ENCODE results near the gene BEND5. TPM values are rescaled to one million over a fixed set of nuclear protein-coding genes. Genes with fewer than 3 reads are reported as not detected.
A peak's percentile ranks its signal among the peaks of the same experiment; 100 is the strongest.

Gene BEND5, protein sequence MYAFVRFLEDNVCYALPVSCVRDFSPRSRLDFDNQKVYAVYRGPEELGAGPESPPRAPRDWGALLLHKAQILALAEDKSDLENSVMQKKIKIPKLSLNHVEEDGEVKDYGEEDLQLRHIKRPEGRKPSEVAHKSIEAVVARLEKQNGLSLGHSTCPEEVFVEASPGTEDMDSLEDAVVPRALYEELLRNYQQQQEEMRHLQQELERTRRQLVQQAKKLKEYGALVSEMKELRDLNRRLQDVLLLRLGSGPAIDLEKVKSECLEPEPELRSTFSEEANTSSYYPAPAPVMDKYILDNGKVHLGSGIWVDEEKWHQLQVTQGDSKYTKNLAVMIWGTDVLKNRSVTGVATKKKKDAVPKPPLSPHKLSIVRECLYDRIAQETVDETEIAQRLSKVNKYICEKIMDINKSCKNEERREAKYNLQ
- total RNA-seq (1 to 10 TPM; 3.0 to 5.4 (median 4.3) TPM), polyA plus RNA-seq (1 to 10 TPM; 1.2 to 9.1 TPM)
- long read RNA-seq, donor 1, partial matches to known transcripts = 3 of 4 reads
- long read RNA-seq, donor 1, other reads (novel, unspliced or antisense) = 0 of 4 reads
- long read RNA-seq, donor 2, partial matches to known transcripts = 4 of 9 reads
- long read RNA-seq, donor 2, other reads (novel, unspliced or antisense) = 1 of 9 reads
- long read RNA-seq, donor 3, partial matches to known transcripts = 0 of 8 reads
- long read RNA-seq, donor 3, other reads (novel, unspliced or antisense) = 3 of 8 reads

GRCh38 chr1:48776393-48777218, at the start of gene BEND5:
BEND5 (minus strand) TSS chr1:48776891; CDS start chr1:48776831, 60 bp downstream.
- ATAC-seq = peak; percentile 75 to 92 (median 84)
- Histone ChIP-seq H3K9me3 (no peaks in the 10 kb centered on the region), H3K27ac (peak within 1 kb of the TSS; percentile 4 to 90 (median 78)), H3K36me3 (peaks cover 0 to 18% (median 0%) of the 10 kb centered on the region in 9 donors), H3K27me3 (peaks cover 0 to 10% (median 0%) of the 10 kb centered on the region in 7 donors), H3K4me3 (peak within 1 kb of the TSS; percentile 61 to 94 (median 82)), H3K4me1 (peaks cover 0 to 27% (median 15%) of the 10 kb centered on the region in 9 donors)
- DNase-seq = peak; percentile 53 to 59
- TF ChIP-seq, protein P1, sequence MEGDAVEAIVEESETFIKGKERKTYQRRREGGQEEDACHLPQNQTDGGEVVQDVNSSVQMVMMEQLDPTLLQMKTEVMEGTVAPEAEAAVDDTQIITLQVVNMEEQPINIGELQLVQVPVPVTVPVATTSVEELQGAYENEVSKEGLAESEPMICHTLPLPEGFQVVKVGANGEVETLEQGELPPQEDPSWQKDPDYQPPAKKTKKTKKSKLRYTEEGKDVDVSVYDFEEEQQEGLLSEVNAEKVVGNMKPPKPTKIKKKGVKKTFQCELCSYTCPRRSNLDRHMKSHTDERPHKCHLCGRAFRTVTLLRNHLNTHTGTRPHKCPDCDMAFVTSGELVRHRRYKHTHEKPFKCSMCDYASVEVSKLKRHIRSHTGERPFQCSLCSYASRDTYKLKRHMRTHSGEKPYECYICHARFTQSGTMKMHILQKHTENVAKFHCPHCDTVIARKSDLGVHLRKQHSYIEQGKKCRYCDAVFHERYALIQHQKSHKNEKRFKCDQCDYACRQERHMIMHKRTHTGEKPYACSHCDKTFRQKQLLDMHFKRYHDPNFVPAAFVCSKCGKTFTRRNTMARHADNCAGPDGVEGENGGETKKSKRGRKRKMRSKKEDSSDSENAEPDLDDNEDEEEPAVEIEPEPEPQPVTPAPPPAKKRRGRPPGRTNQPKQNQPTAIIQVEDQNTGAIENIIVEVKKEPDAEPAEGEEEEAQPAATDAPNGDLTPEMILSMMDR (IDR thresholded peaks at IDR 0.05) = no peak
- WGBS, 2 donors = 1% methylated on average over 53 to 73 of the region's 73 CpGs
- intact Hi-C loops (cut with DNase I) = no loop called here

- no peak overlapping the region for H3K27ac ChIP-seq
- peak in 3 of 8 donors; percentile 41 to 88 (median 53) for ATAC-seq
- peaks cover 0 to 19% (median 0%) of the 10 kb centered on the region in 7 donors for H3K27me3 ChIP-seq
- H3K9me3 ChIP-seq = no peaks in the 10 kb centered on the region
- H3K4me1 ChIP-seq = no peaks in the 10 kb centered on the region
- intact Hi-C loops (cut with DNase I) = no loop called here
- no peaks in the 10 kb centered on the region for H3K36me3 ChIP-seq
- TF ChIP-seq, protein P1 (IDR thresholded peaks at IDR 0.05) = no peak
- H3K4me3 ChIP-seq = no peak overlapping the region
- DNase-seq = peak in 1 of 2 donors; percentile 13
Measured at GRCh38 chr1:48823168-48823567, 46.5 kb upstream of the BEND5 start.

DNA sequence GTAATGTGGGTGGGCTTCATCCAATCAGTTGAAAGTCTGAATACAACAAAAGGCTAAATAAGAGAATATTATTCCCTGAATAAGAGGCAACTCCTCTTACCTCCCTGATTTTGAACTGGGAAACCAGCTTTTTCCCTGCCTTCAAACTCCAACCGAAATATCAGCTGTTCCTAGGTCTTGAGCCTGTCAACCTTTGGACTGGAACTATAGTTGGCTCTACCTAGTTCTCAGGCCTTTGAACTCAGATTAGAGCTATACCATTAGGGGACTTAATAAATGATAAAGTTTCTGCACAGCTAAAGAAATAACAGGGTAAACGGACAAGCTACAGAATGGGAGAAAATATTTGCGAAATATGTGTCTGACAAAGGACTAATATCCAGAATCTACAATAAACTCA, 43.8 kb upstream of the BEND5 start:
- H3K4me1 ChIP-seq = no peaks in the 10 kb centered on the region
- no peaks in the 10 kb centered on the region for H3K36me3 ChIP-seq
- TF ChIP-seq, protein P1 (IDR thresholded peaks at IDR 0.05) = no peak
- no peaks in the 10 kb centered on the region for H3K9me3 ChIP-seq
- intact Hi-C loops (cut with DNase I) = no loop called here
- no peak overlapping the region for H3K27ac ChIP-seq
- no peak for ATAC-seq
- no peak overlapping the region for H3K4me3 ChIP-seq
- no peak for DNase-seq
- H3K27me3 ChIP-seq = no peaks in the 10 kb centered on the region
- WGBS, 2 donors = 90 to 94% methylated on average over 3 of the region's 3 CpGs

Measured in heart right ventricle (tissue), 16 donors.